GM19463 (cell line): Measurements from ENCODE around the gene NRIP1.

Experiments
- ATAC-seq: cut with Tn5 transposase; IDR thresholded peaks from one replicate; pipeline ENCODE4 v1.9.1; 2021; ENCODE audit warnings: mild to moderate bottlenecking, moderate library complexity; ENCODE audit not compliant: unreplicated experiment

Gene NRIP1

GRCh38 chr21:15066123-15066575 lies 1.3 kb upstream of the NRIP1 start:
- ATAC-seq, result no peak

- no peak for ATAC-seq
Observed at GRCh38 chr21:15065392-15066122, 757 bp upstream of the NRIP1 start.

- peak; percentile 7 for ATAC-seq
Observed at GRCh38 chr21:15063814-15064575, 805 bp downstream of the NRIP1 start.

GRCh38 chr21:15063081-15063813 lies 1.6 kb downstream of the NRIP1 start:
- no peak for ATAC-seq

GRCh38 chr21:15062606-15062965 lies 2.2 kb downstream of the NRIP1 start:
- no peak for ATAC-seq

- no peak for ATAC-seq
Observed at GRCh38 chr21:15061747-15062605, 2.8 kb downstream of the NRIP1 start.

GRCh38 chr21:15061279-15061678 lies 3.5 kb downstream of the NRIP1 start:
- no peak for ATAC-seq

- no peak for ATAC-seq
Observed at GRCh38 chr21:15060543-15061175, 4.1 kb downstream of the NRIP1 start.

DNA sequence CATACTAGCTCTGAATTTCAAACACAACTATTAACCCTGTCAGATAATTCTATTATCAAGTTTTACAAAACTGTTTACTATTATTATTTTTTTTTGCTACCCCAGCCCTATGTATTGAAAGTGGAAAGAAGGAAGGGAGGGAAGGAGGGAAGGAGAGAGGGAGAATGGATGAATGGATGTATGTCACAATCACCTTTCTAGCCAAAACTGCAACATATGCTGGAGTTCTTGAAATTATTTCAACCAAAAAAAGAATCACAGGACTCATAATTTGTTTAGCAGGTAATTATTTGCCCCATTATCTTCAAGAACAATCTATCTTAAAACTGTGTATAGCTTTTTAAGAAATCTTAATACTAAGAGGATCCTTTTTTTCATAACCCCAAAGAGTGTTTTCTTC lies 5.4 kb downstream of the NRIP1 start:
- no peak for ATAC-seq

DNA sequence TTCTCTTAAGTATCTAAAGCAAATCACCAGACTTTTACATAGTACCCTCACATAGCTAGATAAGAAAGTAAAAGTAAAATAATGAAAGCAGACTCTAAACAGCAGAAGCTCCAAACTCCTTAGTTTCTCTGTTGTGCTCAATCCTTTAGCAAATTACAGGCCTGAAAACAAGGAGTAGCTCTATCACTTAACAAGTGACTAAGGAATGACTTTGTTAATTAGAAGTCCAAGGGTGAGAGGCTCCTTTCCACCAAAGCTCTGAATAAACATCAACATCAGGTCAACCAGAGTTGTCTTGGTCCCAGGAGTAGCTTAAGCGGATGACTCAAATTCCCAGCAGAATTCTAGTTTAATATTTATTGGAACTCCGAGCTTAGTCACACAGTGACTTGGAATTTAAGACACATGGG lies 5.9 kb downstream of the NRIP1 start:
- no peak for ATAC-seq

GRCh38 chr21:15057285-15057684 lies 7.5 kb downstream of the NRIP1 start:
- ATAC-seq, result no peak

DNA sequence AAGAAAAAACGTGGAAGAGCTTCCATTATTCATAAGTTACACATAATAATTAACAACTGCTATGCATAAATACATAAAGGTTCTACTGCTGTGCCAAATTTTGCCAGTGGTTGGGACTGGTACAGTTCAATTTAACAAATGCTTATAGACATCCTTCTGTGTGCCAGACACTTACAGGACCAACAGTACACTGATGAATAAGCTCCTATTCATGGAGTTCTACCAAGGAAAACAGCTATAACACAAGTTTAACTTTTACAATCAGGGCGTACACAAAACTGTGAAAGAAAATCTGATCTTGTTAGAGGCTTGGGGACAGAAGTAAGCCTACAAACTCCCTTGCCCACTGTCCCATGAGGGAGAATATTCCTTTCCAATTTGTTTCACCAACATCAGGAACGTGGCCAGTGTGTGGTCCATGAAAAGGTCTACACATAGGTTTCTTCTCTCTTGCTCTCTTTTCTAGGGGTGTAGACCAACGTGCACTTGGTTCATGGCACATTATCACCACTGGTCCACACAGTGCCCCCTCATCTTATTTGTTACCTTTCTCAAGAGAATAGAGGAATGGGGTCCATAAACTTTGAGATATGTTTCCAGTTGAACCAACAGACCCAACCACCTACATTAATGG lies 10.1 kb downstream of the NRIP1 start:
- ATAC-seq, result no peak

DNA sequence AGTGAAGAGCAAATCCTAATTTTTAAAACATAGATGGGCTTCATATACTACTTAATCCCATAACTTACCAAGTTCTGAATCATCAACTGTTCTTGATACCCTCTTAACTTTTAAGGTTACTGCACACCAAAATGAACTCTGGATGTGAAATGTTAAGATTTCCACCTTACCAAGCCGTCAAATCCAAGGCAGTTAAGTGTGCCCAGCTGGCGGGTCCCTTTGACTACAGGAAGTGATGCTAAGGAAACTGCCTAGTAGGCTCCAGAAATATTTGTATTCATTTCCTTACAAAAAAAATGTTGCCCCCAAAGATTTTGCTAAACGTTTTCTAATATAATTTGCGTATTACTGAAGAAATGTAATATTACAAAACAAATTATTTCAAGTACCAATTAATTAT lies 10.7 kb downstream of the NRIP1 start:
- no peak for ATAC-seq

- ATAC-seq, result no peak
Observed at GRCh38 chr21:15053500-15053899, 11.3 kb downstream of the NRIP1 start.

DNA sequence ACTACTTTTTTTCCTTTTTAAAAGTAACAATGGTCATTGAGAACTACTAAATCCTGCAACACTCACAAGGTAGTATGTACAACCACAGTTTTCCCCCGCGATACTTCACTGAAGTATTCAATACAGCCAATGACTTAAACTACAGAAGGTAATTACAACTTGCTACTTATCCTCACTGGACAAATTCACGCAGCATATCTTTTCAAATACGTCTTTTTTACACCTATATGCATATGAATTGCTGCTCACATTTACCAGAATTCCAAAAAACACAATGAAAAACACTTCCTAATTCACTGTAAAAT lies 12.4 kb downstream of the NRIP1 start:
- no peak for ATAC-seq

DNA sequence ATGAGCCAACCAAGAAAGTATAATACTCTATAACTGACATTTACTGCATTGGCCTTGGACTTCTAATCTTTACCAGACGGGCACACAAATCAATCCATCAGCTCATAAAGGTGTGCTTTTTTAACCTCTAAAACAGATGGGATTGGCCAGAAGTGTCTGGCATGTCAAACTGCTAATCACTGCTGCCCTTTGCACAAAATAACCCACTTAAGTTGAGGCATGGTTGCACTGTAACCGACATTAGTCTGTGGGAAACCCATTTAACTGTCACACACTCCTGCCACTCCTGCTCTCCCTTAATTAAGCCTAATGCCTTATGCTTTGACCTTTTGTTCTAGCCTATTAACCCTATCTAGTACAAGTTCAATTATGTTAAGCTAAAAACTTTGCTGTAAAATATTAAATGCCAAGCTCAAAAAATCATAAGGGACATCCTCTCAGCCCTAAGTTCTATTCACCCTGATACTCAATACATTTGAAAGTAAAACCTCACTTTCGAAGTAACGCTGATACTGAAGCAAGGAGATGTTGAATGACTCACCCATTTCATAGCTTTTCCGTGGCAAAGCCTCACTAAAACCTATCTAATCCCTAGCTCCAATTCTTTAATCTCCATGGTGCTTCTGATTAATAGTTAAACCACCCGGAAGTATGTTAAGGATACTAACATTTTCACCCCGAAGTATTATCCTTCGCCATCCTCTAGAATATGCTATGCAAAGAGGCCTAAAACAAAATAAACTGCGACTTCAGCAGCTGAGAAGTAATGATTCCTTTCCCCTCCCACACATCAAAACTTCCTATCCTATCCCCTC lies 12.9 kb downstream of the NRIP1 start:
- no peak for ATAC-seq

GRCh38 chr21:15050568-15051377 lies 14.0 kb downstream of the NRIP1 start:
- ATAC-seq, result no peak

GRCh38 chr21:15045017-15045416 lies 19.8 kb downstream of the NRIP1 start:
- no peak for ATAC-seq
